Measurements from ENCODE around the gene PTH1R.

Gene PTH1R

DNA sequence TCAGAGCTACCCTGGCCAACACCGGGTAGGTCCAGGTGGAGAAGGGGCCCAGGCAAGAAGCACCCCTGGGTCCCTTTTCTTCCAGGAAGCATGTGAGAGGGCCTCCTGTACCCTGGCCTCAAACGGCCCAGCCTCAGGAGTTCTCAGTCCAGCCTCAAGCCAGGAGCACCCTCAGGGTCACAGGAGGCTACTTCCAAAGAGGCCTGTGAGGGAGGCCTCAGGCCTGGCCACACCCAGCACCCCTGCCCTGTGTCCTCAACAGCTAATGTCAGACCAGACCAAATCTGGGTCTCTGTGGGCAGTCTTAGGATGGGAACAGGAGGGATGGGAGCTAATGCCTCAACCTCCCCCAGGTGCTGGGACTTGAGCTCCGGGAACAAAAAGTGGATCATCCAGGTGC lies 23.5 kb downstream of the PTH1R start:
- DNase-seq (ENCODE audit: low spot score), result no peak
- in situ Hi-C loops (cut with MboI; ENCODE audit: low pct_unique_long_range_greater_than_20kb, low sequenced_read_pairs, unreplicated experiment), result loop anchor here (25.0 kb wide), 1 partner anchor 461 kb away; no protein-coding TSS in a partner anchor
- TF ChIP-seq, protein P1, sequence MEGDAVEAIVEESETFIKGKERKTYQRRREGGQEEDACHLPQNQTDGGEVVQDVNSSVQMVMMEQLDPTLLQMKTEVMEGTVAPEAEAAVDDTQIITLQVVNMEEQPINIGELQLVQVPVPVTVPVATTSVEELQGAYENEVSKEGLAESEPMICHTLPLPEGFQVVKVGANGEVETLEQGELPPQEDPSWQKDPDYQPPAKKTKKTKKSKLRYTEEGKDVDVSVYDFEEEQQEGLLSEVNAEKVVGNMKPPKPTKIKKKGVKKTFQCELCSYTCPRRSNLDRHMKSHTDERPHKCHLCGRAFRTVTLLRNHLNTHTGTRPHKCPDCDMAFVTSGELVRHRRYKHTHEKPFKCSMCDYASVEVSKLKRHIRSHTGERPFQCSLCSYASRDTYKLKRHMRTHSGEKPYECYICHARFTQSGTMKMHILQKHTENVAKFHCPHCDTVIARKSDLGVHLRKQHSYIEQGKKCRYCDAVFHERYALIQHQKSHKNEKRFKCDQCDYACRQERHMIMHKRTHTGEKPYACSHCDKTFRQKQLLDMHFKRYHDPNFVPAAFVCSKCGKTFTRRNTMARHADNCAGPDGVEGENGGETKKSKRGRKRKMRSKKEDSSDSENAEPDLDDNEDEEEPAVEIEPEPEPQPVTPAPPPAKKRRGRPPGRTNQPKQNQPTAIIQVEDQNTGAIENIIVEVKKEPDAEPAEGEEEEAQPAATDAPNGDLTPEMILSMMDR (IDR thresholded peaks at IDR 0.05; ENCODE audit: extremely low read depth, insufficient read depth, missing control alignments), result no peak

DNA sequence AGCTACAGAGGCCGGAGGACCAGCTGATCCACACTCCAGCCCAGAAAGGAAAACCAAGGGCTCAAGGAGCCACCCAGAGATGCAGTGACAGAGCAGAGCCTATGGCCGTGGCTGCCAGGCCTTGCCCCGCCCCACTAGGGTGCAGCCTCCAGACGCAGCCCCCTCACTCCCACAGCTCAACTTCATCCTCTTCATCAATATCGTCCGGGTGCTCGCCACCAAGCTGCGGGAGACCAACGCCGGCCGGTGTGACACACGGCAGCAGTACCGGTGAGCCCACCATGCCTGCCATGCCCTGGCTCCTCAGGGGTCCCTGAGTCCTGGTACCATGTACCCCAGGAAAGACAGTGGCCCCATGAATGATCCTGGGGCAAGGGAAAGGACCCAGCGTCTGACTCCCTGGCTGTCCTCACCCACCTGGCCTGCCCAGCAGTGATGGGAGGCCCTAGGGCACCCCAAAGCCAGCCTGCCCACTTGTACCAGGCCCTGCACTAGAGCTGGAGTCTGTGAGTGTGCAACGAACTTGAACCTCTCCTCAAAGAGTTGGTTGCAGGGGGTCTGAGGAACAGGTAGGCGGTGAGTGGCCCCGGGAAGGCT lies 24.2 kb downstream of the PTH1R start:
- TF ChIP-seq, protein P1 (IDR thresholded peaks at IDR 0.05; ENCODE audit: extremely low read depth, insufficient read depth, missing control alignments), result no peak
- no peak for DNase-seq (ENCODE audit: low spot score)
- in situ Hi-C loops (cut with MboI; ENCODE audit: low pct_unique_long_range_greater_than_20kb, low sequenced_read_pairs, unreplicated experiment), result loop anchor here (25.0 kb wide), 1 partner anchor 461 kb away; no protein-coding TSS in a partner anchor

DNA sequence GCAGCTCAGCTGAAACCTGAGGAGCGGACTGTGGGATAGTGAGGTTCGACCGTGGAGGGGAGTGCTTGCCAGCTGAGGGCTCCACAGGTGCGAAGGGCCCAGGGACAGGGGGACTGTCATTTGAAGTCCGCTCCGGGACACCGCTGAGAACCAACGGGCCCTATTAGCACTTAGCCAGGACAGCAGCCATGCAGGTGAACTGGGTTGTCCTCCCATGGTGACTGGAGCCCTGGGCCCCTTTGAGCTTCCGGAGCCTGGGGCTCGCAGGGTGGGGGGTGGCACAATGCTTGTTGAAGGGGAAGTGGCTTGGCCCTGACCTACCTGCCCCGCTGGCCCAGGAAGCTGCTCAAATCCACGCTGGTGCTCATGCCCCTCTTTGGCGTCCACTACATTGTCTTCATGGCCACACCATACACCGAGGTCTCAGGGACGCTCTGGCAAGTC lies 24.7 kb downstream of the PTH1R start:
- no peak for DNase-seq (ENCODE audit: low spot score)
- TF ChIP-seq, protein P1 (IDR thresholded peaks at IDR 0.05; ENCODE audit: extremely low read depth, insufficient read depth, missing control alignments), result no peak
- in situ Hi-C loops (cut with MboI; ENCODE audit: low pct_unique_long_range_greater_than_20kb, low sequenced_read_pairs, unreplicated experiment), result loop anchor here (25.0 kb wide), 1 partner anchor 460 kb away; no protein-coding TSS in a partner anchor

DNA sequence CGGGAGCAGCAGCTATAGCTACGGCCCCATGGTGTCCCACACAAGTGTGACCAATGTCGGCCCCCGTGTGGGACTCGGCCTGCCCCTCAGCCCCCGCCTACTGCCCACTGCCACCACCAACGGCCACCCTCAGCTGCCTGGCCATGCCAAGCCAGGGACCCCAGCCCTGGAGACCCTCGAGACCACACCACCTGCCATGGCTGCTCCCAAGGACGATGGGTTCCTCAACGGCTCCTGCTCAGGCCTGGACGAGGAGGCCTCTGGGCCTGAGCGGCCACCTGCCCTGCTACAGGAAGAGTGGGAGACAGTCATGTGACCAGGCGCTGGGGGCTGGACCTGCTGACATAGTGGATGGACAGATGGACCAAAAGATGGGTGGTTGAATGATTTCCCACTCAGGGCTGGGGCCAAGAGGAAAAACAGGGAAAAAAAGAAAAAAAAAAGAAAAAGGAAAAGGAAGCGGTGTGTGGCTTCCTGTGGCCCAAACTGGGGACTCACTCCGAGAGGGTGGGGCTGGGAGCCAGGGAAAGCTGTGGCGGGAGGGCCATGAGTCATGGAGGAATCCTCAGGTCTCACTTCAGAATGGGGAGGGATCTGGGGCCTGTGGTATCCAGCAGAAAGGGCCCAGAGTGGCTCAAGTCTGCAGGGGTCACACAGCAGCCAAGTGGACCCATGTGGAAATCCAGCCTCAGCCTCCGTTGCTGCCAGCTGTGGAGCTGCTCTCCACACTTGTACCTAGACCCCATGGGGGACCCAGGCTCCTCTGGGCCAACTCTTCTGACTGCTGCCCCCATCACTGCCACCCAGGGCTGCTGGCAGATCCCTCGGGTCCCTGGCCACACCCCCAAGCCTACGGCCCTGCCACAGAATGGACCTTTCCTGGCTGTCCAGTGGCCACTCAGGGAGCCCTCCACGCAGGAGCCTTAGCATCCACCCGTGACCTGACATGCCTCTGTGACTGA lies 26.1 kb downstream of the PTH1R start:
- in situ Hi-C loops (cut with MboI; ENCODE audit: low pct_unique_long_range_greater_than_20kb, low sequenced_read_pairs, unreplicated experiment), result loop anchor here (25.0 kb wide), 1 partner anchor 459 kb away; no protein-coding TSS in a partner anchor
- TF ChIP-seq, protein P1 (IDR thresholded peaks at IDR 0.05; ENCODE audit: extremely low read depth, insufficient read depth, missing control alignments), result no peak
- no peak for DNase-seq (ENCODE audit: low spot score)

DNA sequence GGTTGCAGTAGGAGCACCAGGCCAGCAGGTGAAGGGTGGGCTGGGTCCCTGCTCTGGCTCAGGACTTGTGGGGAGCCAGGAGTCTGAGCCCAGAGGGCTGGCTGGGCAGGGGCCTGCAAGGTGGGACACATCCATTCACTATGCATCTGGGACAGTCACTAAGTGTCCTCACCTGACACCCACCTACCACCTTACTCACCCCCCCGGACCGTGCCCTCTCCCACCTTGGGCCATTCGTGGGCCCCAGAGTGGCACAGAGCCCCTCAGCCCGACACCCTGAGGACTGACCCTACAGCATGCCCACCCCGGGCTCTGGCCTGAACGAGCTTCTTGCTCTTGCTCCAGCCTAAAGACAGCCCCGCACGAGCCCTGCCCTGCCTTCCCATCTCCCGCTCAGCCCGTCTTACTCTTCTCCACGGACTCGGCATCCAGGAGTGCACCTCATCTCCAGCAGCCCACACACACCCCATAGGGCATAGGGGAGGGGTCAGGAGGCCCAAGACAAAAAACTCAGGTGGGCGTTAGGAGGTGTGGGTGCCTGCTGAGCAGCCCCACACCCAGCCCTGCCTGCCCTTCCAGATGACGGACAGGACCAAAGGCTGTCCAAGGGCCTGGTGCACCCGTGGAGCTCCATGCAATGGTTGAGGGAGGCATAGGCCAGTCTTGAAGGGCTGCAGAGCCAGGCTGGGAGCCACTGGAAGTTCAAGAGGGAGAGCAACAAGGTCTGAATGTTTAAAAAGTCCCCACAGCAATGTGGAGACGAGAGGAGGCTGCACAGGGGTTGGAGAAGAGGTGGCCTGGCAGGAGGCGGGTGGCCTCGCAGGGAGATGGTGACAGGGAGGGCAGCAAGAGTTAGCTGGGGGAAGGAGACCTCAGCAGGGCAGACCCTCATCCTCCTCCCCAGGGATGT lies 27.0 kb downstream of the PTH1R start:
- no peak for DNase-seq (ENCODE audit: low spot score)
- TF ChIP-seq, protein P1 (IDR thresholded peaks at IDR 0.05; ENCODE audit: extremely low read depth, insufficient read depth, missing control alignments), result no peak
- in situ Hi-C loops (cut with MboI; ENCODE audit: low pct_unique_long_range_greater_than_20kb, low sequenced_read_pairs, unreplicated experiment), result loop anchor here (25.0 kb wide), 1 partner anchor 458 kb away; no protein-coding TSS in a partner anchor

DNA sequence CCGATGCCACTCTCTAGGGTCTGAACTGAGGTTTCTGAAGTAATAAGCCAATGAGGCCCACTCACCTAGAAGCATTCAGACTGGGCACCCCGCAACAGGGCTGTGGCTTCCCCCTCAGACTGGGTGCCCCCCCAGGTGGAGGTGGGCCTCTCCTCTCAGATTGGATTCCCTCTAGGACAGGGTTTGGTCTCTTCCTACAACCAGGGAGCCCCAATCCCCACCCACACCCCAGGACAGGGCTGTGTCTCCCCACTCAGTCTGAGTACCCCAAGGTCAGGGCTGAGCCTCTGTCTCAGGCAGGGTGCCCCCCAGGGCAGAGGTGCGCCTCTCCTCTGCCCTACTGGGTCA lies 27.7 kb downstream of the PTH1R start:
- DNase-seq (ENCODE audit: low spot score), result no peak
- TF ChIP-seq, protein P1 (IDR thresholded peaks at IDR 0.05; ENCODE audit: extremely low read depth, insufficient read depth, missing control alignments), result no peak
- in situ Hi-C loops (cut with MboI; ENCODE audit: low pct_unique_long_range_greater_than_20kb, low sequenced_read_pairs, unreplicated experiment), result loop anchor here (25.0 kb wide), 1 partner anchor 457 kb away; no protein-coding TSS in a partner anchor
